H1 (cell line): ENCODE measurements around the gene KDM2A. TPM values are rescaled to one million over a fixed set of nuclear protein-coding genes. Genes with fewer than 3 reads are reported as not detected.

ENCODE experiments used
- CTCF ChIA-PET: fragments of 300-600 bp; sonication (Branson Sonifier 250); formaldehyde crosslinking; loops from one replicate; lab custom pipeline; 2021; ENCODE audit not compliant: partially characterized antibody; lab: Charles Lee
- POLR2A ChIA-PET: fragments of 300-600 bp; sonication (Branson Sonifier 250); formaldehyde crosslinking; loops from one replicate; lab custom pipeline; 2021; ENCODE audit warnings: inconsistent platforms; ENCODE audit not compliant: partially characterized antibody; lab: Charles Lee
- DNase-seq, 2 experiments: peaks; one replicate each; pipeline versions ENCODE4 v3.0.0 to v3.0.0-alpha.2; 2010 to 2022; ENCODE audit warnings: low spot score in 2 of 2, low read depth in 1 of 2, mixed read lengths in 1 of 2
- FAIRE-seq: peaks from 2 replicates; lab custom pipeline; 2011; peaks lifted over from hg19 to GRCh38; lab: Jason Lieb, UNC
- H2AFZ ChIP-seq: 2 replicates; pipeline ENCODE4 v1.8.1; 2012; ENCODE audit warnings: low read length, inconsistent platforms
- H2AK5ac ChIP-seq: 2 replicates; pipeline ENCODE4 v1.6.1; 2013; ENCODE audit warnings: low read depth, low read length
- H2BK120ac ChIP-seq: replicated peaks from 2 replicates; pipeline ENCODE3; 2013; ENCODE audit warnings: low read depth, low read length, inconsistent platforms
- H2BK12ac ChIP-seq: 2 replicates; pipeline ENCODE4 v1.6.1; 2013; ENCODE audit warnings: low read depth, low read length
- H2BK15ac ChIP-seq: 2 replicates; pipeline ENCODE4 v1.6.1; 2013; ENCODE audit warnings: low read length
- H2BK20ac ChIP-seq: 2 replicates; pipeline ENCODE4 v1.6.1; 2013; ENCODE audit warnings: low read length
- H2BK5ac ChIP-seq: 2 replicates; pipeline ENCODE4 v1.6.1; 2013; ENCODE audit warnings: low read depth, low read length
- H3K14ac ChIP-seq: 2 replicates; pipeline ENCODE4 v1.6.1; 2013; ENCODE audit warnings: inconsistent platforms; ENCODE audit not compliant: insufficient read length
- H3K18ac ChIP-seq: 2 replicates; pipeline ENCODE4 v1.6.1; 2013; ENCODE audit warnings: low read length; ENCODE audit errors: extremely low read depth
- H3K23ac ChIP-seq: 2 replicates; pipeline ENCODE4 v1.6.1; 2013; ENCODE audit warnings: inconsistent platforms; ENCODE audit not compliant: insufficient read length
- H3K23me2 ChIP-seq: 2 replicates; pipeline ENCODE4 v1.6.1; 2013; ENCODE audit warnings: low read depth, low read length
- H3K27ac ChIP-seq: 2 replicates; pipeline ENCODE4 v1.6.1; 2011; ENCODE audit warnings: low read depth, low read length, inconsistent platforms
- H3K27me3 ChIP-seq, 4 experiments: replicated peaks in 1 of 4; 1 replicate in 1 of 4; 2 replicates in 3 of 4; pipeline versions ENCODE4 v1.6.1 to v1.8.1; 2011 to 2013; ENCODE audit warnings: low read length in 3 of 4, mild to moderate bottlenecking in 3 of 4, inconsistent platforms in 2 of 4, mixed read lengths in 2 of 4, moderate library complexity in 1 of 4; ENCODE audit not compliant: control insufficient read depth in 3 of 4, insufficient read depth in 3 of 4; ENCODE audit errors: extremely low read depth in 1 of 4
- H3K36me3 ChIP-seq, 4 experiments: 2 replicates each; pipeline versions ENCODE4 v1.6.1 to v1.8.1; 2011 to 2013; ENCODE audit warnings: mild to moderate bottlenecking in 4 of 4, low read length in 3 of 4, moderate library complexity in 2 of 4, control low read depth in 1 of 4, inconsistent platforms in 1 of 4; ENCODE audit not compliant: insufficient read depth in 4 of 4, control insufficient read depth in 2 of 4
- H3K4ac ChIP-seq: replicated peaks from 2 replicates; pipeline ENCODE3; 2013; ENCODE audit warnings: low read length, low read depth, mixed read lengths, inconsistent platforms; ENCODE audit not compliant: insufficient read length
- H3K4me1 ChIP-seq, 4 experiments: replicated peaks in 1 of 4; 1 replicate in 1 of 4; 2 replicates in 3 of 4; pipeline versions ENCODE4 v1.6.1 to v1.8.1; 2011 to 2013; ENCODE audit warnings: low read length in 3 of 4, inconsistent platforms in 2 of 4, mixed read lengths in 1 of 4; ENCODE audit not compliant: insufficient read depth in 4 of 4, control insufficient read depth in 3 of 4
- H3K4me2 ChIP-seq, 2 experiments: 2 replicates each; pipeline versions ENCODE4 v1.6.1 to v1.8.1; 2011 to 2013; ENCODE audit warnings: low read depth in 2 of 2, low read length in 2 of 2, control low read depth in 1 of 2, inconsistent platforms in 1 of 2, mild to moderate bottlenecking in 1 of 2; ENCODE audit not compliant: insufficient read depth in 1 of 2
- H3K4me3 ChIP-seq, 4 experiments: fragments of 200-600, 300-600 bp in 1 of 4; sonication (generic), shearing (Covaris generic), sonication (Bioruptor Twin) in 1 of 4; 2 replicates each; pipeline versions ENCODE4 v1.5.1 to v1.8.1; 2011 to 2016; ENCODE audit warnings: low read length in 4 of 4, low read depth in 3 of 4, control low read depth in 2 of 4, inconsistent platforms in 2 of 4, mild to moderate bottlenecking in 2 of 4, mixed read lengths in 1 of 4, moderate library complexity in 1 of 4; ENCODE audit not compliant: insufficient read depth in 2 of 4; ENCODE audit errors: extremely low read depth in 1 of 4
- H3K56ac ChIP-seq: replicated peaks from 2 replicates; pipeline ENCODE3; 2013; ENCODE audit warnings: low read depth, mild to moderate bottlenecking, mixed read lengths, low read length, inconsistent platforms; ENCODE audit not compliant: insufficient read length
- H3K79me1 ChIP-seq: 2 replicates; pipeline ENCODE4 v1.6.1; 2013; ENCODE audit warnings: low read depth, low read length, control low read depth
- H3K79me2 ChIP-seq, 2 experiments: 2 replicates each; pipeline versions ENCODE4 v1.6.1 to v1.8.1; 2012 to 2013; ENCODE audit warnings: low read length in 2 of 2, mild to moderate bottlenecking in 2 of 2, inconsistent platforms in 1 of 2; ENCODE audit not compliant: insufficient read depth in 2 of 2, control insufficient read depth in 1 of 2
- H3K9ac ChIP-seq, 4 experiments: replicated peaks in 1 of 4; 1 replicate in 1 of 4; 2 replicates in 3 of 4; pipeline versions ENCODE4 v1.6.1 to v1.8.1; 2011 to 2013; ENCODE audit warnings: low read depth in 3 of 4, low read length in 3 of 4, control low read depth in 2 of 4, mild to moderate bottlenecking in 2 of 4, moderate library complexity in 2 of 4, inconsistent platforms in 1 of 4; ENCODE audit errors: extremely low read depth in 1 of 4
- H3K9me3 ChIP-seq, 2 experiments: 2 replicates each; pipeline versions ENCODE4 v1.6.1 to v1.8.1; 2012 to 2013; ENCODE audit warnings: mild to moderate bottlenecking in 2 of 2, moderate library complexity in 2 of 2, control low read depth in 1 of 2, inconsistent platforms in 1 of 2, low read depth in 1 of 2, low read length in 1 of 2, mixed read lengths in 1 of 2; ENCODE audit not compliant: insufficient read depth in 2 of 2
- H4K20me1 ChIP-seq, 2 experiments: replicated peaks in 1 of 2; 2 replicates each; pipeline versions ENCODE3 to v1.8.1; 2011 to 2013; ENCODE audit warnings: inconsistent platforms in 2 of 2, low read length in 2 of 2, mild to moderate bottlenecking in 1 of 2; ENCODE audit not compliant: insufficient read depth in 2 of 2, control insufficient read depth in 1 of 2
- H4K5ac ChIP-seq: 2 replicates; pipeline ENCODE4 v1.6.1; 2013; ENCODE audit warnings: low read length, low read depth, mixed read lengths, inconsistent platforms; ENCODE audit not compliant: insufficient read length
- H4K8ac ChIP-seq: 2 replicates; pipeline ENCODE4 v1.8.0; 2013; ENCODE audit warnings: mild to moderate bottlenecking, moderate library complexity, low read length, inconsistent platforms; ENCODE audit not compliant: insufficient read depth; ENCODE audit errors: extremely low read depth
- H4K91ac ChIP-seq: replicated peaks from 2 replicates; pipeline ENCODE3; 2013; ENCODE audit warnings: low read length, mixed read lengths, inconsistent platforms; ENCODE audit not compliant: insufficient read length
- BRCA1 ChIP-seq: IDR thresholded peaks from 2 replicates; pipeline ENCODE4 v1.6.1; 2012; ENCODE audit warnings: low read depth, low read length, improper control_type of control experiment
- CBX8 ChIP-seq: fragments of 300-800, 300-1000 bp; sonication (generic); IDR thresholded peaks from 2 replicates; pipeline ENCODE4 v1.7.1; 2016; ENCODE audit warnings: low read depth, low read length, borderline replicate concordance
- CHD2 ChIP-seq: IDR thresholded peaks from 2 replicates; pipeline ENCODE4 v1.6.1; 2012; ENCODE audit warnings: low read length, improper control_type of control experiment
- EZH2 ChIP-seq: fragments of 200-600 bp; sonication (generic); IDR thresholded peaks from 2 replicates; pipeline ENCODE4 v1.7.1; 2012; ENCODE audit warnings: low read depth, mild to moderate bottlenecking, moderate library complexity, low read length, inconsistent platforms; ENCODE audit not compliant: severe bottlenecking
- HDAC6 ChIP-seq: IDR thresholded peaks from one replicate; pipeline ENCODE4 v1.7.1; 2012; ENCODE audit warnings: low read depth, mild to moderate bottlenecking, inconsistent platforms, low read length, moderate library complexity
- POLR2A ChIP-seq, 2 experiments: IDR thresholded peaks; 1 replicate in 1 of 2; 2 replicates in 1 of 2; pipeline ENCODE4 v1.6.1; 2011; ENCODE audit warnings: low read depth in 2 of 2, low read length in 2 of 2, mild to moderate bottlenecking in 2 of 2; ENCODE audit errors: control extremely low read depth in 1 of 2
- SP1 ChIP-seq: IDR thresholded peaks from 2 replicates; pipeline ENCODE4 v1.6.1; 2011; ENCODE audit warnings: low read depth, low read length
- TAF1 ChIP-seq: IDR thresholded peaks from 2 replicates; pipeline ENCODE4 v1.6.1; 2011; ENCODE audit warnings: mild to moderate bottlenecking, low read depth, low read length
- WGBS, 2 experiments: shearing (Covaris generic) in 1 of 2; methylation state at CpG; one replicate each; pipeline versions ENCODE4 v1.1.6 to v1.1.7; 2013 to 2015; ENCODE audit warnings: low lambda C conversion rate in 2 of 2, mixed read lengths in 2 of 2, inconsistent platforms in 1 of 2, low coverage in 1 of 2, missing lambda C conversion rate in 1 of 2; ENCODE audit not compliant: insufficient replicate concordance in 2 of 2, insufficient coverage in 1 of 2, insufficient read length in 1 of 2; ENCODE audit errors: extremely low coverage in 1 of 2, missing lambda C conversion rate in 1 of 2; 5-methylcytosine and 5-hydroxymethylcytosine counted together
- polyA plus RNA-seq, 7 experiments: library from polyadenylated mRNA; depleted of rRNA in 3 of 7; stranded (reverse) in 5 of 7; unstranded in 2 of 7; fragments of >200 nt in 5 of 7; fragments of 200-250 nt in 2 of 7; gene quantifications; 1 replicate in 5 of 7; 2 replicates in 1 of 7; 4 replicates in 1 of 7; pipeline versions ENCODE4 v1.2.1 to v1.2.3, GENCODE V29; 2011 to 2013; ENCODE audit warnings: missing spikeins in 2 of 7, mixed read lengths in 2 of 7
- total RNA-seq: library from RNA; stranded (reverse); fragmentation: NEBNext Ultra II Directional; extraction: Animal tissue kit (Norgen Biotek cat#: 25700); gene quantifications from 2 replicates; pipeline ENCODE4 v1.2.1, GENCODE V29; 2021
- TF ChIP-seq, protein P1 (sequence below): IDR thresholded peaks from 2 replicates; pipeline ENCODE4 v1.6.1; 2011; ENCODE audit warnings: low read length, improper control_type of control experiment
- TF ChIP-seq, protein P2 (sequence below): IDR thresholded peaks from 2 replicates; pipeline ENCODE4 v1.6.1; 2012; ENCODE audit warnings: inconsistent platforms

KDM2A gene
- total and polyA plus RNA-seq, 2 of the 8 experiments (the other 6 are each of a cell fraction or from before 2014, with no cell fraction given): 55.4 to 66.2 TPM

DNA sequence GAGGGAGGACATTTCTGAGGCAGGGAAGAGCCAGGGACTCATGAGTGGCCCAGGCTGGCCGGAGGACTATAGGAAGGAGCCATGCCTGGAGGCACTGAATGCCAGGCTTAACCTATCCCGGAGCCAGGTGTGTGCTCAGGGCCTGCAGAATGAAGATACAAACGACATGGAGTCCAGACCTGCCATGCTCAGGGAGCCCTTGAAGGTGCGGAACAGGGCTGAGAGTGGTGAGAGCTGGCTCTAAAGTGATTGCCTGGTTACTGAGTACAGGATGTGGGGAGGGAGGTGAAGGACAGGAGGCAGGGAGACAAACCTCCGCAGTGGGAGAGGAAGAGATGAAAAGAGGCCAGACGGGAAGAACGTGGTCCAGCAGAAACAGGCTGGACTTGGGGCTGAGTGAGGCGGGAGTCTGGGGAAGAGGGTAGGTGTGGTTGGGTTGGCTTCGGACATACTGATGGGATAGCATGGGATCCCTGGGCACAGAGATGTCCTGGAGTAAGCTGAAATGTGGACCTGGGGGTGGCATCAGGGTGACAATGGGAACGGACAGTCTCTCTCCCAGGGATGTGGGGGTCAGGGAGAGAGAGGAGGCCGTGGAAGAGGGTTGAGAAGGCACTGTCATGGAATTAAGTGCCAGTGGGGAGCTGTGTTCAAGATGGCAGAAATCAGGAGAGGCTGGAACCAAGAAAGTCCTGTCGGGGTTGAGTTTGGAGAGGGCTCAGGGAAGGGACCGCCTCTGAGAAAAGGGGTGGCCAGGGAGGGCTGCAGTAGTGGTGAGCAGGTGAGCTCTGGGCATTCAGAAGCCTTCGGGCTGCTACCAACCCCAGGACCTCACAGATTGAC, 168.5 kb downstream of the KDM2A start:
- H3K14ac ChIP-seq: no peak overlapping the region
- H3K18ac ChIP-seq: peak overlapping the region; percentile 93
- H3K23ac ChIP-seq: no peak overlapping the region
- no peaks in the 10 kb centered on the region for H3K27me3 ChIP-seq
- H3K27ac ChIP-seq: peak overlapping the region; percentile 86
- DNase-seq (no peak), FAIRE-seq (no peak)
- 0 out of 2 replicates have a peak overlapping the region, but pooled peaks have one; percentile 36 for H2BK15ac ChIP-seq
- 92% methylated on average over 14 of the region's 14 CpGs; no CpG with 5 or more reads in 1 of the 2 experiments for WGBS, 2 experiments
- H4K5ac ChIP-seq: peak overlapping the region; percentile 83
- H3K4me2 ChIP-seq: peak overlapping the region; percentile 74 to 85
- peak overlapping the region; percentile 64; the same call in 1 of the 2 replicates for H2BK20ac ChIP-seq
- H3K79me1 ChIP-seq: no peaks in the 10 kb centered on the region; the same call in 1 of the 2 replicates
- no peaks in the 10 kb centered on the region; a peak in 1 of 4 replicates for H3K79me2 ChIP-seq
- H4K91ac ChIP-seq: peak overlapping the region; percentile 98
- H3K4me3 ChIP-seq: peak overlapping the region; percentile 58 to 85 (median 72); a peak in 7 of 8 replicates
- no peak overlapping the region for H3K56ac ChIP-seq
- peak overlapping the region in 3 of 4 experiments; percentile 22 to 76 (median 54); a peak in 5 of 7 replicates for H3K9ac ChIP-seq
- ChIA-PET CTCF (interaction anchor here (1.0 to 5.9 kb wide), 11 partner anchors 9 to 234 kb away, joined by 3 to 47 read pairs (median 5); partner anchors contain the start of gene SSH3), POLR2A (interaction anchor here (0.9 to 7.9 kb wide), 11 partner anchors 9 to 113 kb away, joined by 3 to 106 read pairs (median 7); partner anchors contain the start of genes GRK2 and SSH3)
- peaks cover 0 to 6% of the 10 kb centered on the region in 2 experiments for H4K20me1 ChIP-seq
- H2BK120ac ChIP-seq: no peak overlapping the region
- H3K9me3 ChIP-seq: no peaks in the 10 kb centered on the region
- peaks cover 0 to 18% (median 11%) of the 10 kb centered on the region in 4 experiments; a peak in 6 of 7 replicates for H3K4me1 ChIP-seq
- H4K8ac ChIP-seq: no peak overlapping the region
- peaks cover 3 to 28% (median 12%) of the 10 kb centered on the region in 4 experiments; a peak in 7 of 8 replicates for H3K36me3 ChIP-seq
- H2AFZ ChIP-seq: 0 out of 2 replicates have a peak overlapping the region, but pooled peaks have one; percentile 13
- peak overlapping the region; percentile 68; the same call in 1 of the 2 replicates for H2BK12ac ChIP-seq
- peak overlapping the region; percentile 95; the same call in 1 of the 2 replicates for H2BK5ac ChIP-seq
- peak overlapping the region; percentile 89; the same call in 1 of the 2 replicates for H2AK5ac ChIP-seq
- peaks cover 7% of the 10 kb centered on the region; the same call in 1 of the 2 replicates for H3K23me2 ChIP-seq
- peak overlapping the region; percentile 53 for H3K4ac ChIP-seq
- no peak for TF ChIP-seq CBX8
- no peak for TF ChIP-seq TAF1
- TF ChIP-seq, protein P1, sequence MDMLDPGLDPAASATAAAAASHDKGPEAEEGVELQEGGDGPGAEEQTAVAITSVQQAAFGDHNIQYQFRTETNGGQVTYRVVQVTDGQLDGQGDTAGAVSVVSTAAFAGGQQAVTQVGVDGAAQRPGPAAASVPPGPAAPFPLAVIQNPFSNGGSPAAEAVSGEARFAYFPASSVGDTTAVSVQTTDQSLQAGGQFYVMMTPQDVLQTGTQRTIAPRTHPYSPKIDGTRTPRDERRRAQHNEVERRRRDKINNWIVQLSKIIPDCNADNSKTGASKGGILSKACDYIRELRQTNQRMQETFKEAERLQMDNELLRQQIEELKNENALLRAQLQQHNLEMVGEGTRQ: no peak
- no peak for TF ChIP-seq HDAC6
- TF ChIP-seq BRCA1: no peak
- no peak for TF ChIP-seq POLR2A (IDR thresholded peaks at IDR 0.05; ENCODE audit: control extremely low read depth in 1 of 2, low read depth in 2 of 2, low read length in 2 of 2)
- no peak for TF ChIP-seq SP1
- no peak for TF ChIP-seq CHD2
- TF ChIP-seq, protein P2, sequence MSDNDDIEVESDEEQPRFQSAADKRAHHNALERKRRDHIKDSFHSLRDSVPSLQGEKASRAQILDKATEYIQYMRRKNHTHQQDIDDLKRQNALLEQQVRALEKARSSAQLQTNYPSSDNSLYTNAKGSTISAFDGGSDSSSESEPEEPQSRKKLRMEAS: no peak
- no peak for TF ChIP-seq EZH2
